Astrocyte (in vitro differentiated cells and primary cell): ENCODE results near the gene SAMMSON.

Source experiments
- CTCF ChIP-seq: IDR thresholded peaks from 2 replicates; pipeline ENCODE4 v1.5.1; 2011; ENCODE audit warnings: low read depth, mild to moderate bottlenecking, inconsistent platforms, low read length, moderate library complexity; ENCODE audit not compliant: insufficient read depth
- EZH2 ChIP-seq: IDR thresholded peaks from 2 replicates; pipeline ENCODE4 v1.6.1; 2012; ENCODE audit warnings: mild to moderate bottlenecking, low read length, inconsistent platforms; ENCODE audit not compliant: insufficient read depth

- TF ChIP-seq CTCF (no peak), EZH2 (no peak)
These were observed at the start of gene SAMMSON for GRCh38 chr3:69999140-70000027.
